Peyer's patch (tissue), 4 donors: ENCODE results near the gene NPB. TPM values are rescaled to one million over a fixed set of nuclear protein-coding genes. Genes with fewer than 3 reads are reported as not detected.

Source experiments
- DNase-seq, 3 donors: peaks; one replicate each; pipeline ENCODE4 v3.0.0-alpha.2; 2017 to 2019
- H3K27ac ChIP-seq, 4 donors: fragments of 200-600 bp; sonication (generic); one replicate each; pipeline ENCODE4 v1.5.1; 2016 to 2019
- H3K27me3 ChIP-seq, 2 donors: fragments of 200-600 bp; sonication (generic); one replicate each; pipeline ENCODE4 v1.5.1; 2019
- H3K36me3 ChIP-seq, 3 donors: fragments of 200-600 bp; sonication (generic); one replicate each; pipeline ENCODE4 v1.5.1; 2016 to 2019
- H3K4me1 ChIP-seq, 4 donors: fragments of 200-600 bp; sonication (generic); one replicate each; pipeline ENCODE4 v1.5.1; 2016 to 2019
- H3K4me3 ChIP-seq, 4 donors: fragments of 200-600 bp; sonication (generic); 1 replicate in 3 of 4; 2 replicates in 1 of 4; pipeline ENCODE4 v1.5.1; 2016 to 2019; ENCODE audit warnings: mild to moderate bottlenecking in 1 of 4
- H3K9me3 ChIP-seq, 4 donors: fragments of 200-600 bp; sonication (generic); one replicate each; pipeline ENCODE4 v1.5.1; 2016 to 2019; ENCODE audit warnings: mild to moderate bottlenecking in 1 of 4
- POLR2A ChIP-seq, 2 donors: fragments of 450-650 bp; IDR thresholded peaks; one replicate each; pipeline ENCODE4 v1.5.1; 2017; ENCODE audit warnings: antibody characterized with exemption in 2 of 2, mild to moderate bottlenecking in 2 of 2, moderate library complexity in 2 of 2
- total RNA-seq, 4 donors: library from RNA; depleted of rRNA; stranded (reverse); fragments of >200 nt; gene quantifications; one replicate each; pipeline ENCODE4 v1.1.0, GENCODE V29; 2016
- TF ChIP-seq, protein P1 (sequence below), 6 experiments: fragments of 450-650 bp in 4 of 6; fragments of 200-600 bp in 2 of 6; sonication (generic) in 1 of 6; IDR thresholded peaks; one replicate each; pipeline ENCODE4 v1.5.1; 2017 to 2019; ENCODE audit warnings: antibody characterized with exemption in 6 of 6, mild to moderate bottlenecking in 3 of 6, moderate library complexity in 1 of 6

NPB gene
- total RNA-seq, 4 donors from 2014 or later, result 0.76 to 1.6 TPM; not detected in 2

DNA sequence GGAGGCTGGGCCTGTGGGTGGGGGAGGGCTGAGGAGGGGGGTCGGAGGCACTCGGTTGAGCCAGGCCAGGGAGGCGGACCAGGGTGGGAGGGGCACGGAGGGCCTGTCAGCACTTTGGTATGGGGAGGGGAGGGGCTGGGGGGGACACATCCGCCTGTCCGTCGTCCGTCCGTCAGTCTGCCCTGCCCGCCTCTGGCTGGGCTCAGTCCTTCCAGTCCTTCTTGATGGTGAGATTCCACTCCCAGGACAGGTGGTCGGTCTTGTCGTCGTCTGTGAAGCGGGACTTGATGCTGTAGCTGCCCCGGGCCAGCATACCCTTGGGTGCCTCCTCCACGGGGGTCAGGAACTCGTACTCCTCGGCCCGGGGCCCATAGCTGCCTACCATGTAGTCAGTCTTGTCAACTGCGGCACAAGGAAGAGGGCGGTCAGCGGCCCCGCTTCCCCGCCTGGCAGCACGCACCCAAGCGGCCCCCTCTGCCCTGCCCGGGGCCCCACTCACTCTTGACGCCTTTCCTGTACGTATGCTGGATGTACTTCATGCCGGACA, 33.3 kb upstream of the NPB start:
- peak in 2 of 3 donors; percentile 59 to 61 for DNase-seq
- Histone ChIP-seq H3K36me3 (peaks cover 0 to 20% (median 0%) of the 10 kb centered on the region in 3 donors), H3K4me1 (peaks cover 12 to 74% (median 20%) of the 10 kb centered on the region in 4 donors), H3K4me3 (peak overlapping the region in 2 of 4 donors; percentile 89 to 97), H3K27ac (peak overlapping the region; percentile 98 to 100 (median 99)), H3K9me3 (no peaks in the 10 kb centered on the region), H3K27me3 (no peaks in the 10 kb centered on the region)
- TF ChIP-seq, protein P1, sequence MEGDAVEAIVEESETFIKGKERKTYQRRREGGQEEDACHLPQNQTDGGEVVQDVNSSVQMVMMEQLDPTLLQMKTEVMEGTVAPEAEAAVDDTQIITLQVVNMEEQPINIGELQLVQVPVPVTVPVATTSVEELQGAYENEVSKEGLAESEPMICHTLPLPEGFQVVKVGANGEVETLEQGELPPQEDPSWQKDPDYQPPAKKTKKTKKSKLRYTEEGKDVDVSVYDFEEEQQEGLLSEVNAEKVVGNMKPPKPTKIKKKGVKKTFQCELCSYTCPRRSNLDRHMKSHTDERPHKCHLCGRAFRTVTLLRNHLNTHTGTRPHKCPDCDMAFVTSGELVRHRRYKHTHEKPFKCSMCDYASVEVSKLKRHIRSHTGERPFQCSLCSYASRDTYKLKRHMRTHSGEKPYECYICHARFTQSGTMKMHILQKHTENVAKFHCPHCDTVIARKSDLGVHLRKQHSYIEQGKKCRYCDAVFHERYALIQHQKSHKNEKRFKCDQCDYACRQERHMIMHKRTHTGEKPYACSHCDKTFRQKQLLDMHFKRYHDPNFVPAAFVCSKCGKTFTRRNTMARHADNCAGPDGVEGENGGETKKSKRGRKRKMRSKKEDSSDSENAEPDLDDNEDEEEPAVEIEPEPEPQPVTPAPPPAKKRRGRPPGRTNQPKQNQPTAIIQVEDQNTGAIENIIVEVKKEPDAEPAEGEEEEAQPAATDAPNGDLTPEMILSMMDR (IDR thresholded peaks at IDR 0.05), result no peak
- no peak for TF ChIP-seq POLR2A (IDR thresholded peaks at IDR 0.05)

DNA sequence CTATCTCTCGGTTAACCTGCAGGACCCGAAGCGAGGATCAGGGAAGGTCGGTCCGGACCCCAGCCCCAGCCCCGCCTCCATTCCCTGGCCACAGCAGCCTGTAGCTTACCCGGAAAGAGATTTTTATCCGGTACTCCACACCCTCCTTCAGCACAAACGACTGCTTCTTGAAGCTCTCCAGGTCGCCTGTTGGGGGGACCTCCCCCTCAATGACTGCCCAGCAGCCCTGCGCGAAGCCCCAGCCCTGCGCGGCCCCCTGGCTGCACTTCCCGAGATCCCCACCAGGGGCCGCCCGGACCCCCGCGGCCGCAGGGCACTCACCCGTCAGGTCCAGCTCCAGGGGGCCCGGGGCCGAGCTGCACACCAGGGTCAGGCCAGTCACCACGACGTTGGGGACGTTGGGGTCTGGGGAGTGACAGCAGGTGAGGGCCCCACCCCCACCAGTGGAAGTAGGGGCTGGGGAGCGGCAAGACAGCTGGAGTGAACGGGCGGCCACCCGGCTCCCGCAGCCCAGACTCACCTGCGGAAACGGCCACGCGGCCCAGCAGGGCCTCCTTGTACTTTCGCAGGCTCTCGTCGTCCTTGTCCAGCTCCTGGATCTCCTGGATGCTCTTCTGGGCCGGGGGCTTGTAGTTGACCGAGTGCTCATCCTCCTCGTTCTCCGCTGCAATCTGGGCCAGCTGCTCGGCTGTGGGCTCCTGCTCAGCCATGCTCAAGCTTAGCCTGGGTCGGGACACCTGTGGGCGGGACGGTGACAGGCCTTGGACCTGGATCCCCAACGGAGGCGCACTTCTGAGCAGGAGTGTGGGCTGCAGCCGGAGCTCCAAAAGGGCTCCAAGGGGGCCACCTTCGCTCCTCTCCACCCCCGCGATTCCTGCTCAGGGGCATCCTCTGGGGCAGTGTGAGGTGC, 32.6 kb upstream of the NPB start:
- H3K4me1 ChIP-seq, result peaks cover 12 to 67% (median 20%) of the 10 kb centered on the region in 4 donors
- peak overlapping the region; percentile 98 to 100 (median 99) for H3K27ac ChIP-seq
- H3K36me3 ChIP-seq, result peaks cover 0 to 20% (median 0%) of the 10 kb centered on the region in 3 donors
- peak in 2 of 3 donors; percentile 66 for DNase-seq
- peak; percentile 20 to 21 for TF ChIP-seq POLR2A (IDR thresholded peaks at IDR 0.05)
- TF ChIP-seq, protein P1 (IDR thresholded peaks at IDR 0.05), result peak; percentile 70 to 92 (median 78)
- no peaks in the 10 kb centered on the region for H3K9me3 ChIP-seq
- H3K4me3 ChIP-seq, result peak overlapping the region; percentile 89 to 97 (median 92)
- H3K27me3 ChIP-seq, result no peaks in the 10 kb centered on the region

DNA sequence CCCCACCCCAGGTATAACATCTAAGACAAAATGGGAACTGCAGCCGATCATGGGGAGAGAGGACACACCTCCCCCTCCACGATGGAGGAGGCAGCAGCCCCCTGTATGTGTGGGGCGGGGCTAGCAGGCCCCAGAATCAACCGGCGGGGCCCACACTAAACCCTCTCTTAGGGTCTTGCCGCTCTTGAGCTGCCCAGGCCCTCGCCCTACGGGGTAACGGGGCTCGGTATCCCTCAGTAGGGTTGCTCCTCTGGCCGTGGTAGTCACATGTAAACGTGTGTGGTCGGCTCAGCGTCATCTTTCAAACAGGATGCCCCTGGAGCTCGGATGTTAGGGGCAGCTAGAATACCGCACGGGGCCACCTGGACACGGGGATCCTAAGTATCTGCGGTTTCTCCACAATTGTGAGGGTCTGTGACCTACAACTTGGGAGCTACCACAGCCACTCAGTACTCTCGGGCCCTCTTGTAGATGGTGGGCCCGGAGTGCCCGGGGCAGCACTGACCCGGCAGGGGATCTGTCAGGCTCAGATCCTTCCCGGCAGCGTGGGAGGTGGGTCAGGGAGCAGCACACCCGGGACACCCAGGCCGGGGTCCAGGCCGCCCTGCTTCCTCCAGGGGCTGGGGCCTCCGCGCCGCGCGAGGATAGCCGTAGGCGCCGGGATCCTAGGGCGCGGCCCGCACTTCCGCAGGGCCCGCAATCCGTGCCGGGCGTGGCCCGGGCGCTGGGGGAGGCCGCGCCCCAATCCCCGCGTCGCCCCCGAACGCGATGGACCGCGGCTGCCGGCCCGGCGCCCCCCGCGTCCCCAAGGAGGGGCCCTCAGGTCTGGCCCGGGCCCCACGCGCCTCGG, 31.7 kb upstream of the NPB start:
- TF ChIP-seq, protein P1 (IDR thresholded peaks at IDR 0.05), result no peak
- Histone ChIP-seq H3K4me3 (peak overlapping the region; percentile 89 to 97 (median 92)), H3K27me3 (no peaks in the 10 kb centered on the region), H3K4me1 (peaks cover 12 to 58% (median 20%) of the 10 kb centered on the region in 4 donors), H3K27ac (peak overlapping the region; percentile 98 to 100 (median 99)), H3K36me3 (peaks cover 0 to 20% (median 0%) of the 10 kb centered on the region in 3 donors), H3K9me3 (no peaks in the 10 kb centered on the region)
- DNase-seq, result peak; percentile 71 to 79 (median 76)

DNA sequence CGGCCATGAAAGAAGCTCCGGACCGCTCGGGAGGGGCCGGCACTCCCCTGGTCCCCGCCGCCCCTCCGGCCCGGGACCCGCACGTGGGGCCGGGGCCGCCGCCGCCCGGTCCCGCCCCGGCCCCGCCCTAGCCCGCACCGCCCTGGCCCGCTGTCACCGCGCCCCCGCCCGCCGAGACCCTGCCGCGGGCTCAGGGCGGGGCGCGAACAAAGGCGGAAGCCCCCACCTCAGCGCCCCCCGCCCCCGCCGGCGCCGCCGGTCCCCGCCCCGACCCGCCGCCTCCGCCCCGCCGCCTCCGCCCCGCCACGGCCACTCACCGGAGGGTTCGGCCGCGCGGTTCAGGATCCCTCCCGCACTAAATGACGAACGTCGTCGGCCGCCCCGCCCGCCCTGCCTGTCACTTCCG, 31.1 kb upstream of the NPB start, which contains the start of gene ARHGDIA:
TSS of gene ARHGDIA (minus strand) at position 357 of the 406 bp plus-strand sequence. CDS start 1,407 bp downstream, outside the sequence.
- Histone ChIP-seq H3K27me3 (no peaks in the 10 kb centered on the region), H3K36me3 (peaks cover 0 to 20% (median 0%) of the 10 kb centered on the region in 3 donors), H3K4me3 (peak within 1 kb of the TSS; percentile 89 to 97 (median 92)), H3K4me1 (peaks cover 12 to 55% (median 20%) of the 10 kb centered on the region in 4 donors), H3K9me3 (no peaks in the 10 kb centered on the region), H3K27ac (peak within 1 kb of the TSS; percentile 98 to 100 (median 99))
- DNase-seq, result peak in 1 of 3 donors; percentile 95
- TF ChIP-seq, protein P1 (IDR thresholded peaks at IDR 0.05), result no peak
- TF ChIP-seq POLR2A (IDR thresholded peaks at IDR 0.05), result no peak
